HG03135 (cell line): Measurements from ENCODE around the gene MLPH.
"Not testable (repeated sequence)": the region's sequence is repeated elsewhere in the genome, so short reads cannot be mapped to it uniquely, and the experiment has no call there.

Source experiments
- ATAC-seq: cut with Tn5 transposase; IDR thresholded peaks from one replicate; pipeline ENCODE4 v1.9.1; 2021; ENCODE audit warnings: mild to moderate bottlenecking, moderate library complexity; ENCODE audit not compliant: unreplicated experiment

The MLPH gene

DNA sequence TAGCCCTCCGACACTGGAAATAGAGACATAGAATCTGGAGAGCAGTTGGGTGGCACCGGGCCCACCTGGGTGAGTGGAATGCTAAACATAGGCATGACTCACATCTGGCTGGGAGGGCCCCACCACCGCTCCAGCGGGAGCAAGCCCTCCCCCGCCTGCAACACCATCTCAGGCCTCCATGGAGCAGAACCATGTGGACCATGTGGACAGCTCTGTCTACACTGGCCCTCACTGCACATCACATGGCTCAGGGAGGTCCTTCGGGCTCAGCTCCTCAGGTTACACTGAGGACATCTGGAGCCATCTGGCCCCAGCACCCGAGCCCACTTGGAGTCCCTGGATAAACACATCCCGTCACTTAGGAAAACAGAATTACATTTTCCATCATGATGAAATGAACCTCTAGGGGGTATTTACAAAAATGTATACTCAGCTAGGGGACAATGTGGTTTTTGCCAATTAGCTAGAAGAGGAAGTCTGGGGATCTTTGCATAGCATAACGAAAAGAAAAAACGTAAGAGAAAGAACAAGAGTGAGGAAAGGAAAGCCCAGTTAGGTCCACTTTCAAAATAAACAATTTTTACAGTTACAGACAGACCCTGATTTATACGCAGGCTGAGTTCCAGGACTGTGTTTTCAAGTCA, 30.7 kb upstream of the MLPH start:
- no peak for ATAC-seq

DNA sequence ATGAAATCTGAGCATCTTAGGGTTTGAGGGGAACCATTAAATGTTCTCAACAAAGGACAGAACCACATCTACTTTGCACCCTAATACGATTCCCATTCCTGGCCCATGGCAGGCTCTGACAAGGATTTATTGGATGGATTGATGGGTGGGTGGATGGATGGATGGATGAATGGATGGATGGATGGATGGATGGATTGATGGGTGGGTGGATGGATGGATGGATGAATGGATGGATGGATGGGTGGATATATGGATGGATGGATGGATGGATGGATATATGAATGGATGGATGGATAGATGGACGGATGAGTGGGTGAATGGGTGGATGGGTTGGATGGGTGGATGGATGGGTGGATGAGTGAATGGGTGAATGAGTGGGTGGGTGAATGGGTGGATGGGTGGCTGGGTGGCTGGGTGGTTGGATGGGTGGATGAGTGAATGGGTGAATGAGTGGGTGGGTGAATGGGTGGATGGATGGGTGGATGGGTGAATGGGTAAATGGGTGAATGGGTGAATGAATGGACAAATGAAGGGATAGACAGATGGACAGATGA, 29.6 kb upstream of the MLPH start:
- ATAC-seq = no peak

DNA sequence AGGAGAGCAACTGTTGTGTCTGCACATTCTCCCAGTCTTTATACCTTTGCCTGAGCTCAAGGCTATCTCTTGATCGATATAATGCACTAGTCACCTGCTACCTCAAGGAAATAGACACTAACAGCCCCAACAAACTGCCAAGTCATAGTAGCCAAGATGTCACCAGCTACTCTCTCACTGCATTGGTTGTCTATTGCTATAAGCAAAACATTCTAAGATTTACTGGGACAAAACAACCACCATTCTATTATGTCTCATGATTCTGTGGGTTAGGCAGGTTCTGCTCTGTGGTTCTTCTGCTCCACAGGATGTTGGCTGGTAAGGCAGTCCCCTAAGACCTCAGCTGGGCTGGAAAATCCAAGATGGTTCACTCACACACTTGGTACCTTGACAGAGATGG, 28.5 kb upstream of the MLPH start:
- no peak for ATAC-seq

GRCh38 chr2:237459226-237459625, 27.8 kb upstream of the MLPH start:
- no peak for ATAC-seq

- no peak for ATAC-seq
Observed at GRCh38 chr2:237459741-237460174, 27.3 kb upstream of the MLPH start.

GRCh38 chr2:237464757-237465391, 22.2 kb upstream of the MLPH start:
- ATAC-seq = no peak

DNA sequence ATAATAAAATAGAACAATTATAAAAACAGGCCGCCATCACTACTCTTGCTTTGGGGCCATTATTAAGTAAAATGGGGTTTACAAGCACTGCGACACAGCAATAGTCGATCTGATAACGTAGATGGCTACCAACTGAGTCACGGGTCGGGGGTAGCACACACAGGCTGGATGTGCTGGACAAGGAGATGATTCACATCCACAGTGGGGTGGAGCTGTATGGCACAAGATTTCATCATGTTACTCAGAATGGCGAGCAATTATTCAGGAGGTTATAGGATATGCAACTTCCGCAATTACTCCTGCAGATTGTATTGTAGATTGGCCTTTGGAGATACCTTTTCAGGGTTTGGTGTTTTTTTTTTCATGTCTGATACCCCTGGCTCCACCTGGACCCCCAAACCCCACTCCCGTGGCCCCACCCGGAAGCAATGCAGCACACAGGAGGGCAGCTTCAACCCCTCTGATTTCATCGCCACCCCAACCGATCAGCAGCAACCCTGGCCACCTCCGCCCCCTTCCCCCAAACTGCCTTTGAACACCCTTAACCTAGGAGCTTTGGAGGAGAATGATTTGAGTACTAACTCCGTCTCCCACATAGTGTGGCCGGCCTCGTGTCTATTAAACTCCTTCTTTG, 21.4 kb upstream of the MLPH start:
- no peak for ATAC-seq

GRCh38 chr2:237466211-237466610, 20.8 kb upstream of the MLPH start:
- ATAC-seq = no peak

DNA sequence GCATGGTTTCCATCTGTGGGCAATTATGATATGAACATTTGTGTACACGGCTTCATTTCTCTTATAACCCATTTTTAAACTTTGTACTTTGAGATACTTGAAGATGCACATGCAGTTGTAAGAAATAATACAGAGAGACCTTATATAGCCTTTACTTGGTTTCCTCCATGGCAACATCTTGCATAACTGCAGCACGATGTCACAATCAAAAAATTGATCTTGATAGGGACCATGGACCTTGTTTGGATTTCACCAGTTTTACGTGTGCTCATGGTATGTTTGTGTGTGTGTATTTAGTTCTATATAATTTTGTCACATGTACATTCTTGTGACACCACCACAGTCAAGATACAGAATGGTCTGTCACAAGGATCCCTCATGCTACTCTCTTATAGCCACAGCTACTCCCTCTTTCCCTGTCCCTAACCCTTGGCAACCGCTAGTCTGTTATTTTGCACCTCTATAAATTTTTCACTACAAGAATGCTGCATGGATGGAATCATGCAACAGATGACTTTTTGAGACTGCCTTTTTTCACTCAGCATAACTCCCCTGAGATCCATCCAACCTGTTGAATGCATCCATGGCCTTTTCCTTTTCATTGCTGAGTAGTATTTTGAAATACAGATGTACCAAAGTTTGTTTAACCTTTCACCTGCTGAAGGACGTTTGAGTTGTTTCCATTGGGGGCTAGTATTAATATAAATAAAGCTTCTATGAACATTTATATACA, 19.4 kb upstream of the MLPH start:
- ATAC-seq = no peak

DNA sequence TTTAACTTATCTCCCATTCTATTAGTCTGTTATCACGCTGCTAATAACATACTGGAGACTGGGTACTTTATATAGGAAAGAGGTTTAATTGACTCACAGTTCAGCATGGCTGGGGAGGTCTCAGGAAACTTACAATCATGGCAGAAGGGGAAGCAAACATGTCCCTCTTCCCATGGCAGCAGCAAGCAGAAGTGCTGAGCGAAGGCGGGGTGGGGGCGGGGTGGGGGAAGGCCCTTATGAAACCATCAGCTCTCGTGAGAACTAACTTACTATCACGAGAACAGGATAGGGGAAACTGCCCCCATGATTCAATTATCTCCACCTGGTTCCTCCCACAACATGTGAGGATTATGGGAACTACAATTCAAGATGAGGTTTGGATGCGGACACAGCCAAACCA, 17.6 kb upstream of the MLPH start:
- not testable (repeated sequence) for ATAC-seq

GRCh38 chr2:237469849-237470248, 17.2 kb upstream of the MLPH start:
- ATAC-seq = no peak

- no peak for ATAC-seq
Observed at GRCh38 chr2:237470914-237471313, 16.1 kb upstream of the MLPH start.

GRCh38 chr2:237471438-237472186, 15.4 kb upstream of the MLPH start:
- no peak for ATAC-seq

DNA sequence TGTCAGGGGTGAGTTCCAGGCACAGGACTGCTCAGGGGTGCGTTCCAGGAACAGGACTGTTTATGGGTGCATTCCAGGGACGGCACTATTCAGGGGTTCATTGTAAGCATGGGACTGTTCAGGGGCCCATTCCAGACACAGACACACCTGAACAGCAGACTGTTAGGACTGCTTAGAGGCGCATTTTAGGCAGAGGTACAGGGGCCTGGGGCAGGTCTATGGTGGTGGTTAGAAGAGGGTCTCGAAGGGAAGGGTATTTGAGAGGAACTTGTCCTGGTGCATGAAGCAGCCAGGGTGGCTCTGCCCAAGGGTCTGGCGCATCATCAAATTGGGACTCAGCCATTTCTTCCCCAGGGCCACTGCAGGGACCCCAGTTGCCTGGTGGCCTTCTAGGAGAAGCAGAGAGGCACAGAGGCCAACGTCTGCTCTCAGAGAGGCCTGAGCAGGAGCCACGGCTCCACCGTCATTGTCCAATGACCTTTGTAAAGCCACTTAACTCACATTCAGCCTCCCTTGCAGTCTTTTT, 14.8 kb upstream of the MLPH start:
- no peak for ATAC-seq

GRCh38 chr2:237472909-237473877, 13.9 kb upstream of the MLPH start:
- no peak for ATAC-seq

DNA sequence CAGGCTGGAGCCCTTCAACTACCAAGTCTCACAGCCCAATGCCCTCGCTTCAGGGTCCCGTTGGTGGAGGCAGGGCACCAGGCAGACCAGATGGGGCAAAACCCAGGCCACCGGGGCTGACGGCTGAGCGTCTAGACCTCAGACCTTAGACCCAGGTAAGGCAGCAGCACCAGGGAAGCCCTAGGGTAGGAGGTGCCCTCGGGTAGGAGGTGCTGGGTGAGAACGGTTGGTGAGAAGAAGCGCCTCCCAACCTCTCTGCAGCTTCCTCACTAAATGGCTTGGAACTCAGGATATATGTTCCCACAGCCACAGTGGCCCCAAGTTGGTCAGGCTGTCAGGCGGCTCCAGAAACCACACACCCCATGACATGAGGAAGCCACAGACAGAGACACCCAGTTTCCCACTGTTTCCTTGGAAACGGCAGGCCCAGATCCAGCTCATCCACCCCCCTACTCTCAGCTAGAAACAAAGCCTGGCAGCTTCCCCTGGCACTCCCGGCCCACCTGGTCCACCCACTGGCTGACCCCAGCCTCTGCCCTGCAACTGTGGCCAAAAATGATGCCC, 13.1 kb upstream of the MLPH start:
- no peak for ATAC-seq

GRCh38 chr2:237474442-237474911, 12.6 kb upstream of the MLPH start:
- no peak for ATAC-seq

GRCh38 chr2:237474931-237475703, 11.9 kb upstream of the MLPH start:
- ATAC-seq = peak; percentile 90
